HepG2 (cell line): ENCODE measurements around the gene AGER. TPM values are rescaled to one million over a fixed set of nuclear protein-coding genes. Genes with fewer than 3 reads are reported as not detected.

ENCODE experiments used
- MEIS2 ChIP-seq: sonication (generic); formaldehyde crosslinking; IDR thresholded peaks from 2 replicates; pipeline ENCODE4 v1.9.0; 2021; ENCODE audit warnings: mild to moderate bottlenecking, missing genetic modification reagents
- RBM39 ChIP-seq: fragments of 200-400 bp; formaldehyde crosslinking; IDR thresholded peaks from one replicate; pipeline ENCODE4 v1.6.1; 2018; ENCODE audit warnings: antibody characterized with exemption, mild to moderate bottlenecking, low read depth, low read length; ENCODE audit not compliant: poor library complexity, severe bottlenecking
- RFXAP ChIP-seq: sonication (generic); formaldehyde crosslinking; IDR thresholded peaks from 2 replicates; pipeline ENCODE4 v1.4.0; 2020; ENCODE audit warnings: missing genetic modification reagents, borderline replicate concordance
- SYNCRIP ChIP-seq: fragments of 200-400 bp; formaldehyde crosslinking; IDR thresholded peaks from 2 replicates; pipeline ENCODE4 v1.6.1; 2018; ENCODE audit warnings: mild to moderate bottlenecking, low read depth, low read length; ENCODE audit not compliant: insufficient read depth
- ZNF256 ChIP-seq: sonication (generic); formaldehyde crosslinking; conservative IDR thresholded peaks from 2 replicates; pipeline ENCODE4 v1.4.0; 2020; ENCODE audit warnings: missing genetic modification reagents
- polyA plus RNA-seq, 8 experiments: library from polyadenylated mRNA; depleted of rRNA in 3 of 8; stranded (reverse) in 7 of 8; unstranded in 1 of 8; fragments of >200 nt; fragmentation: Illumina TruSeq in 4 of 8; extraction: Trizol in 4 of 8; gene quantifications; 2 replicates each; pipeline versions ENCODE4 v1.2.1 to v1.2.3, GENCODE V29; 2011 to 2016; ENCODE audit warnings: low read depth in 4 of 8, missing spikeins in 1 of 8, mixed read lengths in 1 of 8; ENCODE audit not compliant: insufficient read depth in 1 of 8
- total RNA-seq, 5 experiments: library from RNA; depleted of rRNA; stranded (reverse); fragments of >200 nt; fragmentation: Illumina TruSeq; extraction: Trizol; gene quantifications; 2 replicates each; pipeline ENCODE4 v1.2.3, GENCODE V29; 2016; ENCODE audit warnings: low read depth in 1 of 5
- TF ChIP-seq, protein P1 (sequence below), 2 experiments: sonication (generic) in 1 of 2; formaldehyde crosslinking in 1 of 2; IDR thresholded peaks; 2 replicates each; pipeline versions ENCODE4 v1.4.0 to v1.6.1; 2016 to 2020; ENCODE audit warnings: borderline replicate concordance in 1 of 2, low read depth in 1 of 2, mild to moderate bottlenecking in 1 of 2, missing genetic modification reagents in 1 of 2
- TF ChIP-seq, protein P2 (sequence below): sonication (generic); formaldehyde crosslinking; IDR thresholded peaks from 2 replicates; pipeline ENCODE4 v1.5.0; 2020; ENCODE audit warnings: missing genetic modification reagents, mild to moderate bottlenecking, borderline replicate concordance
- TF ChIP-seq, protein P3 (sequence below): IDR thresholded peaks from 2 replicates; pipeline ENCODE4 v1.6.1; 2018; ENCODE audit warnings: missing genetic modification reagents, mild to moderate bottlenecking, missing compliant biosample characterization
- TF ChIP-seq, protein P4 (sequence below): IDR thresholded peaks from 2 replicates; pipeline ENCODE4 v1.6.1; 2016; ENCODE audit warnings: low read depth
- TF ChIP-seq, protein P5 (sequence below): sonication (generic); formaldehyde crosslinking; IDR thresholded peaks from 2 replicates; pipeline ENCODE4 v1.4.0; 2020; ENCODE audit warnings: missing genetic modification reagents
- TF ChIP-seq, protein P6 (sequence below): sonication (generic); formaldehyde crosslinking; conservative IDR thresholded peaks from 2 replicates; pipeline ENCODE4 v1.4.0; 2020; ENCODE audit warnings: mild to moderate bottlenecking, missing genetic modification reagents, moderate library complexity

The AGER gene
- total and polyA plus RNA-seq, 2 of the 13 experiments (the other 11 are each of a cell fraction or from before 2014, with no cell fraction given), result 1.9 to 5.1 TPM

DNA sequence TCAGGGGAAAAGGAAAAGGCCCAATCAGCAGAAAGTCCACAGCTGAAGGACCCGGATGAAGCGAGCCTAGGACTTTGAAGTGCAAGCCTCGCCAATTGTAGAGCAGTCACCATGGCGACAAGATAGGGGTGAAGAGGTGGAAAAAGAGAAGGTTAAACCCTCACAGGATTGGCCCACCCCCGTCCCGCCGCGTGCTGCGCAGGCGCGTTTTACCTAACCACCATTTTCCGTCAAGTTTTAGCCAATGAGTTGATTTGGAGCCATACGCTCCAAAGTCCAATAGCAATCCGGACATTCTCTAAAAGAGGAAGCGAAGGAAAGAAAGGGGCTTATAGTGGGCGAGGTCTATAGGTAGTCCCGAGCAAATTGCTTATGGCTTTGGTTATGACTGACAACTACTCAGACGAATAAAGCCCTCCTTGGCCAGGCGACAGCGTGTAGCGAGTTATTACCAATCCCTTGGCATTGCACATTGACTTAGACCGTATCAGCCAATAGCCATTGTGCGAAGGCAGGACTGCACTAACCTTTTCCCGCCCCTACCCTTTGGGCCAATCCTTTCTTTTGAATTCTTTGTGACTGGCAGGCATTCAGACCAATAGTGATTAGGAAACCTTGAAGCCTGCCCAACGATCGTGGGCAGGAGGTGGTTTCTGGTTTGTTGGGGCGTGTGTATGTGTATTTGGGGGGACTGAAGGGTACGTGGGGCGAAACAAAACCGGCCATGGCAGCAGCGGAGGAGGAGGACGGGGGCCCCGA, 6.1 kb downstream of the AGER start, which contains the start of gene RNF5 (continued):
- TF ChIP-seq, protein P1, sequence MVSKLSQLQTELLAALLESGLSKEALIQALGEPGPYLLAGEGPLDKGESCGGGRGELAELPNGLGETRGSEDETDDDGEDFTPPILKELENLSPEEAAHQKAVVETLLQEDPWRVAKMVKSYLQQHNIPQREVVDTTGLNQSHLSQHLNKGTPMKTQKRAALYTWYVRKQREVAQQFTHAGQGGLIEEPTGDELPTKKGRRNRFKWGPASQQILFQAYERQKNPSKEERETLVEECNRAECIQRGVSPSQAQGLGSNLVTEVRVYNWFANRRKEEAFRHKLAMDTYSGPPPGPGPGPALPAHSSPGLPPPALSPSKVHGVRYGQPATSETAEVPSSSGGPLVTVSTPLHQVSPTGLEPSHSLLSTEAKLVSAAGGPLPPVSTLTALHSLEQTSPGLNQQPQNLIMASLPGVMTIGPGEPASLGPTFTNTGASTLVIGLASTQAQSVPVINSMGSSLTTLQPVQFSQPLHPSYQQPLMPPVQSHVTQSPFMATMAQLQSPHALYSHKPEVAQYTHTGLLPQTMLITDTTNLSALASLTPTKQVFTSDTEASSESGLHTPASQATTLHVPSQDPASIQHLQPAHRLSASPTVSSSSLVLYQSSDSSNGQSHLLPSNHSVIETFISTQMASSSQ (IDR thresholded peaks at IDR 0.05; ENCODE audit: low read depth), result no peak
- TF ChIP-seq, protein P1 (CRISPR knock-in tag; IDR thresholded peaks at IDR 0.05; ENCODE audit: borderline replicate concordance), result no peak
- TF ChIP-seq, protein P2, sequence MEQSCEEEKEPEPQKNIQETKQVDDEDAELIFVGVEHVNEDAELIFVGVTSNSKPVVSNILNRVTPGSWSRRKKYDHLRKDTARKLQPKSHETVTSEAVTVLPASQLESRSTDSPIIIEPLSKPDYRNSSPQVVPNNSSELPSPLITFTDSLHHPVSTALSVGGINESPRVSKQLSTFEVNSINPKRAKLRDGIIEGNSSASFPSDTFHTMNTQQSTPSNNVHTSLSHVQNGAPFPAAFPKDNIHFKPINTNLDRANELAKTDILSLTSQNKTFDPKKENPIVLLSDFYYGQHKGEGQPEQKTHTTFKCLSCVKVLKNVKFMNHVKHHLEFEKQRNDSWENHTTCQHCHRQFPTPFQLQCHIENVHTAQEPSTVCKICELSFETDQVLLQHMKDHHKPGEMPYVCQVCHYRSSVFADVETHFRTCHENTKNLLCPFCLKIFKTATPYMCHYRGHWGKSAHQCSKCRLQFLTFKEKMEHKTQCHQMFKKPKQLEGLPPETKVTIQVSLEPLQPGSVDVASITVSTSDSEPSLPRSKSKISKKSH (CRISPR knock-in tag), result no peak
- TF ChIP-seq SYNCRIP (no peak), ZNF256 (no peak), MEIS2 (CRISPR knock-in tag) (no peak), RBM39 (no peak), RFXAP (CRISPR knock-in tag) (peak; percentile 97)
- TF ChIP-seq, protein P3, sequence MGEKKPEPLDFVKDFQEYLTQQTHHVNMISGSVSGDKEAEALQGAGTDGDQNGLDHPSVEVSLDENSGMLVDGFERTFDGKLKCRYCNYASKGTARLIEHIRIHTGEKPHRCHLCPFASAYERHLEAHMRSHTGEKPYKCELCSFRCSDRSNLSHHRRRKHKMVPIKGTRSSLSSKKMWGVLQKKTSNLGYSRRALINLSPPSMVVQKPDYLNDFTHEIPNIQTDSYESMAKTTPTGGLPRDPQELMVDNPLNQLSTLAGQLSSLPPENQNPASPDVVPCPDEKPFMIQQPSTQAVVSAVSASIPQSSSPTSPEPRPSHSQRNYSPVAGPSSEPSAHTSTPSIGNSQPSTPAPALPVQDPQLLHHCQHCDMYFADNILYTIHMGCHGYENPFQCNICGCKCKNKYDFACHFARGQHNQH, result no peak; the same call in 1 of the 2 replicates
- TF ChIP-seq, protein P4, sequence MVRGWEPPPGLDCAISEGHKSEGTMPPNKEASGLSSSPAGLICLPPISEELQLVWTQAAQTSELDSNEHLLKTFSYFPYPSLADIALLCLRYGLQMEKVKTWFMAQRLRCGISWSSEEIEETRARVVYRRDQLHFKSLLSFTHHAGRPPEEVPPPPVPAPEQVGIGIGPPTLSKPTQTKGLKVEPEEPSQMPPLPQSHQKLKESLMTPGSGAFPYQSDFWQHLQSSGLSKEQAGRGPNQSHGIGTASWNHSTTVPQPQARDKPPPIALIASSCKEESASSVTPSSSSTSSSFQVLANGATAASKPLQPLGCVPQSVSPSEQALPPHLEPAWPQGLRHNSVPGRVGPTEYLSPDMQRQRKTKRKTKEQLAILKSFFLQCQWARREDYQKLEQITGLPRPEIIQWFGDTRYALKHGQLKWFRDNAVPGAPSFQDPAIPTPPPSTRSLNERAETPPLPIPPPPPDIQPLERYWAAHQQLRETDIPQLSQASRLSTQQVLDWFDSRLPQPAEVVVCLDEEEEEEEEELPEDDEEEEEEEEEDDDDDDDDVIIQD (CRISPR knock-in tag), result 0 out of 2 replicates have a peak, but pooled peaks have one; percentile 16
- TF ChIP-seq, protein P5, sequence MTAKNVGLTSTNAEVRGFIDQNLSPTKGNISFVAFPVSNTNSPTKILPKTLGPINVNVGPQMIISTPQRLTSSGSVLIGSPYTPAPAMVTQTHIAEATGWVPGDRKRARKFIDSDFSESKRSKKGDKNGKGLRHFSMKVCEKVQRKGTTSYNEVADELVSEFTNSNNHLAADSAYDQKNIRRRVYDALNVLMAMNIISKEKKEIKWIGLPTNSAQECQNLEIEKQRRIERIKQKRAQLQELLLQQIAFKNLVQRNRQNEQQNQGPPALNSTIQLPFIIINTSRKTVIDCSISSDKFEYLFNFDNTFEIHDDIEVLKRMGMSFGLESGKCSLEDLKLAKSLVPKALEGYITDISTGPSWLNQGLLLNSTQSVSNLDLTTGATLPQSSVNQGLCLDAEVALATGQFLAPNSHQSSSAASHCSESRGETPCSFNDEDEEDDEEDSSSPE (CRISPR knock-in tag), result no peak; the same call in none of the 2 replicates
- TF ChIP-seq, protein P6, sequence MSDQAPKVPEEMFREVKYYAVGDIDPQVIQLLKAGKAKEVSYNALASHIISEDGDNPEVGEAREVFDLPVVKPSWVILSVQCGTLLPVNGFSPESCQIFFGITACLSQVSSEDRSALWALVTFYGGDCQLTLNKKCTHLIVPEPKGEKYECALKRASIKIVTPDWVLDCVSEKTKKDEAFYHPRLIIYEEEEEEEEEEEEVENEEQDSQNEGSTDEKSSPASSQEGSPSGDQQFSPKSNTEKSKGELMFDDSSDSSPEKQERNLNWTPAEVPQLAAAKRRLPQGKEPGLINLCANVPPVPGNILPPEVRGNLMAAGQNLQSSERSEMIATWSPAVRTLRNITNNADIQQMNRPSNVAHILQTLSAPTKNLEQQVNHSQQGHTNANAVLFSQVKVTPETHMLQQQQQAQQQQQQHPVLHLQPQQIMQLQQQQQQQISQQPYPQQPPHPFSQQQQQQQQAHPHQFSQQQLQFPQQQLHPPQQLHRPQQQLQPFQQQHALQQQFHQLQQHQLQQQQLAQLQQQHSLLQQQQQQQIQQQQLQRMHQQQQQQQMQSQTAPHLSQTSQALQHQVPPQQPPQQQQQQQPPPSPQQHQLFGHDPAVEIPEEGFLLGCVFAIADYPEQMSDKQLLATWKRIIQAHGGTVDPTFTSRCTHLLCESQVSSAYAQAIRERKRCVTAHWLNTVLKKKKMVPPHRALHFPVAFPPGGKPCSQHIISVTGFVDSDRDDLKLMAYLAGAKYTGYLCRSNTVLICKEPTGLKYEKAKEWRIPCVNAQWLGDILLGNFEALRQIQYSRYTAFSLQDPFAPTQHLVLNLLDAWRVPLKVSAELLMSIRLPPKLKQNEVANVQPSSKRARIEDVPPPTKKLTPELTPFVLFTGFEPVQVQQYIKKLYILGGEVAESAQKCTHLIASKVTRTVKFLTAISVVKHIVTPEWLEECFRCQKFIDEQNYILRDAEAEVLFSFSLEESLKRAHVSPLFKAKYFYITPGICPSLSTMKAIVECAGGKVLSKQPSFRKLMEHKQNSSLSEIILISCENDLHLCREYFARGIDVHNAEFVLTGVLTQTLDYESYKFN, result peak; percentile 79
